CD4-positive, alpha-beta T cell treated with Interleukin-17A for 4 hours (primary cell): ENCODE measurements around the gene NAA50.

Experiments
- DNase-seq: peaks from one replicate; pipeline ENCODE4 v3.0.0-alpha.2; 2020; ENCODE audit warnings: mixed read lengths

Gene NAA50

GRCh38 chr3:113685124-113685523 is 60.9 kb downstream of the NAA50 start:
- DNase-seq = no peak

- DNase-seq = no peak
Measured at GRCh38 chr3:113684271-113684819, 61.7 kb downstream of the NAA50 start.

GRCh38 chr3:113678773-113679172 is 67.3 kb downstream of the NAA50 start:
- DNase-seq = no peak

- no peak for DNase-seq
Measured at GRCh38 chr3:113677737-113678136, 68.3 kb downstream of the NAA50 start.

- no peak for DNase-seq
Measured at GRCh38 chr3:113676261-113676660, 69.8 kb downstream of the NAA50 start.

GRCh38 chr3:113673593-113673992 is 72.5 kb downstream of the NAA50 start:
- DNase-seq = no peak

- DNase-seq = no peak
Measured at GRCh38 chr3:113668015-113668414, 78.0 kb downstream of the NAA50 start.
